Psoas muscle (tissue), 8 donors: ENCODE measurements around the gene LLGL1. TPM values are rescaled to one million over a fixed set of nuclear protein-coding genes. Genes with fewer than 3 reads are reported as not detected.
A peak's percentile ranks its signal among the peaks of the same experiment; 100 is the strongest.

Source experiments
- ATAC-seq, 4 donors: fragments of 200-7000 bp; cut with Tn5 transposase; one replicate each; pipeline ENCODE4 v1.9.1; 2020; ENCODE audit warnings: moderate library complexity in 3 of 4, mild to moderate bottlenecking in 2 of 4
- DNase-seq, 2 donors: peaks; one replicate each; pipeline ENCODE4 v3.0.0-alpha.2; 2020
- H3K27ac ChIP-seq: fragments of 200-600 bp; one replicate; pipeline ENCODE4 v1.8.0; 2022
- H3K27me3 ChIP-seq, 3 donors: fragments of 200-600 bp in 1 of 3; one replicate each; pipeline versions ENCODE4 v1.6.1 to v1.8.0; 2013 to 2022; ENCODE audit warnings: low read length in 2 of 3, mild to moderate bottlenecking in 2 of 3, moderate library complexity in 1 of 3; ENCODE audit not compliant: insufficient read depth in 3 of 3
- H3K36me3 ChIP-seq, 2 donors: fragments of 200-600 bp in 1 of 2; one replicate each; pipeline versions ENCODE4 v1.6.1 to v1.8.0; 2013 to 2022; ENCODE audit warnings: low read depth in 1 of 2, mild to moderate bottlenecking in 1 of 2, moderate library complexity in 1 of 2; ENCODE audit not compliant: insufficient read depth in 1 of 2
- H3K4me1 ChIP-seq: fragments of 200-600 bp; one replicate; pipeline ENCODE4 v1.8.0; 2022
- H3K4me3 ChIP-seq: fragments of 200-600 bp; one replicate; pipeline ENCODE4 v1.8.0; 2022; ENCODE audit warnings: mild to moderate bottlenecking
- H3K9me3 ChIP-seq: fragments of 200-600 bp; one replicate; pipeline ENCODE4 v1.8.0; 2022
- WGBS, 3 donors: extraction: QIAGEN DNeasy Blood & Tissue Kit; methylation state at CpG; one replicate each; pipeline versions ENCODE4 v1.1.6 to v1.1.7; 2013; 5-methylcytosine and 5-hydroxymethylcytosine counted together
- intact Hi-C, 2 donors: fragments of 100-400 bp; cut with DNase I; formaldehyde crosslinking; loops; one replicate each; pipeline versions ENCODE4 v1.11.0 to v1.14.2; 2022
- polyA plus RNA-seq, 3 donors: library from polyadenylated mRNA; stranded (reverse); fragments of 200-250 nt; gene quantifications; one replicate each; pipeline ENCODE4 v1.2.3, GENCODE V29; 2013
- total RNA-seq, 4 donors: library from RNA; stranded (reverse); fragmentation: NEBNext Ultra II Directional in 2 of 4; extraction: Animal tissue kit (Norgen Biotek cat#: 25700) in 2 of 4; gene quantifications; one replicate each; pipeline versions ENCODE4 v1.2.1 to v1.2.4, GENCODE V29; 2021 to 2023
- TF ChIP-seq, protein P1 (sequence below): fragments of 200-600 bp; IDR thresholded peaks from one replicate; pipeline ENCODE4 v1.8.0; 2022; ENCODE audit warnings: antibody characterized with exemption
- donor health status: healthy with polysubstance abuse.
- donor health status: DM: no; HTN: no; CAD: no; lungs with moderate emphysema.
- donor health status: Bipolar disorder and iron deficiency.
- donor health status: healthy.
- donor health status: DM: yes; HTN: yes; CAD: no.
- donor health status: DM: no; HTN: no; CAD: no.
- donor health status: DM: no; HTN: no; CAD: no.
- donor health status: DM: yes; HTN: yes; CAD: no.

LLGL1 gene
- total and polyA plus RNA-seq, 7 donors = 5.1 to 9.5 (median 8.2) TPM

DNA sequence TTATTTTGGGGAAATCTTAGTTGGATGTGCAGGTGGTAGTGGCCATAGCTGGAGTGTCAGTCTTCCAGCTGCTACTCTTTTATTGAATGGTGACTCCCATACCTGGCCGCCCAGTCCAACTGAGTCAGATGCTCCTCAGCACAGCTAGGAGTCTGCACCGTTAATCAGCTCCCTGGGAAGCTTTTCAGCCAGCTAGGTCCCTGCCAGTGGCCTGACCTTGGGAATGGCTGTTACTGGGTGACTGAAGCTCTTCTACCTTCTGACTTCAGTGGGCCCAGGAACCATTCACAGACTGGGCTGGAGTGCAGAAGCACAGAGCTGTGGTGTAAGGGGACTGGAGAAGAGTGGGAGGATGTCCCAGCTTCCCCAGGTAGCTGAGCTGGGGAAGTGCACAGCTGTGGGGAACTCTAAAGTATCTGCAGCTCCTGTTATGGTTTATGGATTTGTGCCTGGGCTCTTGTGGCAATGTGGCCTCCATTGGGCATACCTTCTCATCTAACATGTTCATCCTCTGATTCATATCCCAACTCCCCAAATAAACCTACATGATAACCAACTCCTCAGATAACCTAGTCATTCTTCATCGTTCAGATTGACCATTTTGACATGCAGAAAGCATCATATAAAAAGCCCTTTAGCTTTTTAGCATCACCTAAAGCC, 27.8 kb upstream of the LLGL1 start:
- peaks cover 76% of the 10 kb centered on the region for H3K4me1 ChIP-seq
- intact Hi-C loops = no loop called here
- peak overlapping the region; percentile 22 for H3K4me3 ChIP-seq
- H3K9me3 ChIP-seq = no peaks in the 10 kb centered on the region
- 57 to 70% (median 62%) methylated on average over 3 of the region's 3 CpGs for WGBS, 3 donors
- H3K27me3 ChIP-seq = no peaks in the 10 kb centered on the region
- H3K27ac ChIP-seq = peak overlapping the region; percentile 64
- peaks cover 5 to 65% of the 10 kb centered on the region in 2 donors for H3K36me3 ChIP-seq
- ATAC-seq (peak; percentile 37 to 74 (median 52)), DNase-seq (no peak)
- TF ChIP-seq, protein P1, sequence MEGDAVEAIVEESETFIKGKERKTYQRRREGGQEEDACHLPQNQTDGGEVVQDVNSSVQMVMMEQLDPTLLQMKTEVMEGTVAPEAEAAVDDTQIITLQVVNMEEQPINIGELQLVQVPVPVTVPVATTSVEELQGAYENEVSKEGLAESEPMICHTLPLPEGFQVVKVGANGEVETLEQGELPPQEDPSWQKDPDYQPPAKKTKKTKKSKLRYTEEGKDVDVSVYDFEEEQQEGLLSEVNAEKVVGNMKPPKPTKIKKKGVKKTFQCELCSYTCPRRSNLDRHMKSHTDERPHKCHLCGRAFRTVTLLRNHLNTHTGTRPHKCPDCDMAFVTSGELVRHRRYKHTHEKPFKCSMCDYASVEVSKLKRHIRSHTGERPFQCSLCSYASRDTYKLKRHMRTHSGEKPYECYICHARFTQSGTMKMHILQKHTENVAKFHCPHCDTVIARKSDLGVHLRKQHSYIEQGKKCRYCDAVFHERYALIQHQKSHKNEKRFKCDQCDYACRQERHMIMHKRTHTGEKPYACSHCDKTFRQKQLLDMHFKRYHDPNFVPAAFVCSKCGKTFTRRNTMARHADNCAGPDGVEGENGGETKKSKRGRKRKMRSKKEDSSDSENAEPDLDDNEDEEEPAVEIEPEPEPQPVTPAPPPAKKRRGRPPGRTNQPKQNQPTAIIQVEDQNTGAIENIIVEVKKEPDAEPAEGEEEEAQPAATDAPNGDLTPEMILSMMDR = no peak

DNA sequence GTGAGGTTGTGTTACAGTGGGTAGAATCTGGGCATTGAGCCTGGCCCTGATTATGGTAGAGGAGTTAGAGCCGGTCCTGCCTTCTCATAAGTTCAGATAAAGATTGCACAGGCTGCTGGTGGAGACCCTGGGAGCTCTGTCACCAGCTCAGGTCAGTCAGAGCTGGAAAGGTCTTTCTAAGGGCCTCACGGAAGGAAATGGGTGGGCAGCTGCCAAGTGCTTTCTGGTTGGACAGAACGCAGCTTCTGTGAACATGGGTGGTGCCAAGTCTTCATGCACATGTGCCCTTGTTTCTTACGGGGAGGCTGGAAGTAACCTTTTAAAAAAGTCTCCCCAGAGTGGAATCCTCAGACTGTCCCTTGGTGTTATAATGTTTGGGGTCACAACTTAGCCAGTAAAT, 26.9 kb upstream of the LLGL1 start:
- intact Hi-C loops = no loop called here
- H3K36me3 ChIP-seq = peaks cover 5 to 70% of the 10 kb centered on the region in 2 donors

DNA sequence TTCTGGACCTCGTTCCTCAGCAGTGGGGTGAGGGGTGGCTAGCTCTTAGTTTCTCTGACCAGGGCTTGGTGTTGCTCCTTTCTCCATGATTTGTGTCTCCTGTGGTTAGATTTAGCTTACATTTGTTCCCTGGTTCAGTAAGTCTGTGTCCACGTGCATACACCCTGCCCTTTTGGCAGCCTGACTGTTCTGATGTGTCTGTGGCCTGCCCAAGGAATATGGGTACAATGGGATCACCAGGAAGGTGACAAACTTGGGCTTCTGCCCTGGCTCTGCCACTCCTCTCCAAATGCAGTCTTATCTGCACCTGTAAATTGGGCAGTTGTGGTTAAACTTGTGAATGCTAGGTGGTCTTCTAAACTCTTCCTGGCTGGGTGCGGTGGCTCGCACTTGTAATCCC, 24.3 kb upstream of the LLGL1 start:
- DNase-seq (peak in 1 of 2 donors; percentile 60), ATAC-seq (peak in 3 of 4 donors; percentile 34 to 77 (median 72))
- peaks cover 52% of the 10 kb centered on the region for H3K4me1 ChIP-seq
- H3K36me3 ChIP-seq = peaks cover 0 to 71% of the 10 kb centered on the region in 2 donors
- H3K9me3 ChIP-seq = no peaks in the 10 kb centered on the region
- TF ChIP-seq, protein P1 = no peak
- WGBS, 3 donors = 68 to 77% (median 75%) methylated on average over 4 of the region's 4 CpGs
- intact Hi-C loops = no loop called here
- H3K27me3 ChIP-seq = no peaks in the 10 kb centered on the region
- H3K4me3 ChIP-seq = no peak overlapping the region
- peak overlapping the region; percentile 14 for H3K27ac ChIP-seq

More for the DNA sequence above, 26.9 kb upstream of the LLGL1 start:
- no peak for DNase-seq
- H3K27me3 ChIP-seq = no peaks in the 10 kb centered on the region
- H3K4me1 ChIP-seq = peaks cover 71% of the 10 kb centered on the region
- WGBS, 3 donors = 8 to 17% (median 13%) methylated on average over 4 of the region's 4 CpGs
- peak overlapping the region; percentile 22 for H3K4me3 ChIP-seq
- TF ChIP-seq, protein P1 = no peak
- H3K9me3 ChIP-seq = no peaks in the 10 kb centered on the region
- peak overlapping the region; percentile 64 for H3K27ac ChIP-seq
- peak in 2 of 4 donors; percentile 3 to 18 for ATAC-seq

DNA sequence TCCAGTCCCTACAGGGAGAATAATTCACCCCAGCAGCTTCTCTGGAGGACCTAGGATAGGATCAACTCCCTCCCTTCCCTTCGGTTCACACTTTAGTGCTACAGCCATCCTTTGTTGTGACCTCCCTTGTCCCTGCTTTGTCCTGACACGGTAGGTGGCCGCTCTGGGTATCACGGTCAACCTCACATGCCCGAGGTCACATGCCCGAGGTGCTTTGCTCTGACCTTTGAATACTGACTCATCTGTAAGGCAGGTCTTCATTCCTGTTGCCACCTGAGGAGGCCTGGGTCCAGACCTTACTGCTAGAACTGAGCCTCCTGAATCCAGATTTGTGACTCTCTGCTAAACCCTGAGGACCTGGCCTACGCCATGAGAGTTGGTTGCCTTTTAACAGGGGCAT, 22.1 kb upstream of the LLGL1 start:
- DNase-seq = no peak
- intact Hi-C loops = no loop called here
- H3K9me3 ChIP-seq = no peaks in the 10 kb centered on the region

More for the DNA sequence above, 22.1 kb upstream of the LLGL1 start:
- H3K36me3 ChIP-seq = peaks cover 2 to 73% of the 10 kb centered on the region in 2 donors
- H3K27me3 ChIP-seq = no peaks in the 10 kb centered on the region
- ATAC-seq = peak in 3 of 4 donors; percentile 15 to 38 (median 27)
- 41 to 60% (median 60%) methylated on average over 7 of the region's 7 CpGs for WGBS, 3 donors
- H3K4me1 ChIP-seq = peaks cover 30% of the 10 kb centered on the region
- no peak overlapping the region for H3K27ac ChIP-seq
- TF ChIP-seq, protein P1 = no peak
- H3K4me3 ChIP-seq = no peak overlapping the region
